ENCODE measurements around the gene NVL.
"Not testable (repeated sequence)": the region's sequence is repeated elsewhere in the genome, so short reads cannot be mapped to it uniquely, and the experiment has no call there.

The NVL gene

GRCh38 chr1:224353975-224354925 is 24.3 kb upstream of the NVL start:
- no peaks in the 10 kb centered on the region for H3K27me3 Mint-ChIP-seq (ENCODE audit: low read depth)
- H3K4me3 Mint-ChIP-seq, result peak overlapping the region in 1 of 3 experiments; percentile 67
- H3K9me3 Mint-ChIP-seq, result no peaks in the 10 kb centered on the region
- peaks cover 17% of the 10 kb centered on the region for H3K4me1 Mint-ChIP-seq
- peaks cover 6% of the 10 kb centered on the region for H3K36me3 Mint-ChIP-seq (ENCODE audit: low read depth)
- no peak for TF ChIP-seq CTCF (IDR thresholded peaks at IDR 0.05; ENCODE audit: unreplicated experiment in 3 of 3)
- peak overlapping the region in 1 of 3 experiments; percentile 21 for H3K27ac Mint-ChIP-seq

DNA sequence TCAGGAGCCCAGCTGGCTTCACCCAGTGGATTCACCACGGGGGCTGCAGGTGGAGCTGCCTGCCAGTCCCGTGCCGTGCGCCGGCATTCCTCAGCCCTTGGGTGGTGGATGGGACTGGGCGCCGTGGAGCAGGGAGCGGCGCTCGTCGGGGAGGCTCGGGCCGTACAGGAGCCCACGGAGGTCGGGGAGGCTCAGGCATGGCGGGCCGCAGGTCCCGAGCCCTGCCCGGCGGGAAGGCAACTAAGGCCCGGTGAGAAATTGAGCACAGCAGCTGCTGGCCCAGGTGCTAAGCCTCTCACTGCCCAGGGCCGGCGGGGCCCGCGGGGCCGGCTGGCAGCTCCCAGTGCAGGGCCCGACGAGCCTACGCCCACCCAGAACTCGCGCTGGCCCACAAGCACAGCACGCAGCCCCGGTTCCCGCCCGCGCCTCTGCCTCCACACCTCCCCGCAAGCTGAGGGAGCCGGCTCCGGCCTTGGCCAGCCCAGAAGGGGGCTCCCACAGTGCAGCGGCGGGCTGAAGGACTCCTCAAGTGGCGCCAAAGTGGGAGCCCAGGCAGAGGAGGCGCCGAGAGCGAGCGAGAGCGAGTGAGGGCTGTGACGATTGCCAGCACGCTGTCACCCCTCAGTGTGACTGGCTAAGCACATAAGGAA is 22.6 kb upstream of the NVL start:
- not testable (repeated sequence) for H3K4me3 Mint-ChIP-seq; H3K9me3 Mint-ChIP-seq; H3K27ac Mint-ChIP-seq; H3K36me3 Mint-ChIP-seq (ENCODE audit: low read depth); H3K4me1 Mint-ChIP-seq; H3K27me3 Mint-ChIP-seq (ENCODE audit: low read depth)

- H3K27me3 Mint-ChIP-seq (ENCODE audit: low read depth); H3K36me3 Mint-ChIP-seq (ENCODE audit: low read depth); H3K4me1 Mint-ChIP-seq; H3K9me3 Mint-ChIP-seq; H3K27ac Mint-ChIP-seq; H3K4me3 Mint-ChIP-seq: not testable (repeated sequence)
Observed at GRCh38 chr1:224349716-224350115, 19.7 kb upstream of the NVL start.

- TF ChIP-seq CTCF (IDR thresholded peaks at IDR 0.05; ENCODE audit: unreplicated experiment in 3 of 3), result no peak
- H3K36me3 Mint-ChIP-seq (ENCODE audit: low read depth), result no peaks in the 10 kb centered on the region
- peaks cover 16% of the 10 kb centered on the region for H3K9me3 Mint-ChIP-seq
- no peak overlapping the region for H3K4me3 Mint-ChIP-seq
- no peaks in the 10 kb centered on the region for H3K27me3 Mint-ChIP-seq (ENCODE audit: low read depth)
- H3K27ac Mint-ChIP-seq, result no peak overlapping the region
- no peaks in the 10 kb centered on the region for H3K4me1 Mint-ChIP-seq
Observed at GRCh38 chr1:224348137-224348536, 18.2 kb upstream of the NVL start.

DNA sequence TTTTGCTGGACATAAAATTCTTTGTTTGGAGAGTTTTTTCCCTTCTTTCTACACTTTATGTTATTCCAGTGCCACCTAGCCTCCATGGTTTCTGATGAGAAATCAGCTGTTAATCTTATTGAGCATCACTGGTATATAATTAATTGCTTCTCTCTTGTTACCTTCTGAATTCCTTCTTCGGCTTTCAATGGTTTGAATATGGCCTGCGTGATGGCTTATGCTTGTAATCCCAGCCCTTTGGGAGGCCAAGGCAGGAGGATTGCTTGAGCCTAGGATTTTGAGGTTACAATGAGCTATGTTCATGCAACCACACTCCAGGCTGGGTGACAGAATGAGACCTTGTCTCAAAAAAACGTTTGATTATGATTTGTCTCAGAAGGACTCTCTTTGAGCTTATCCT is 13.7 kb upstream of the NVL start:
- Mint-ChIP-seq H3K36me3 (ENCODE audit: low read depth) (peaks cover 4% of the 10 kb centered on the region), H3K27me3 (ENCODE audit: low read depth) (peaks cover 15% of the 10 kb centered on the region), H3K27ac (no peak overlapping the region), H3K4me1 (no peaks in the 10 kb centered on the region), H3K4me3 (no peak overlapping the region), H3K9me3 (peaks cover 27% of the 10 kb centered on the region)
- no peak for TF ChIP-seq CTCF (IDR thresholded peaks at IDR 0.05; ENCODE audit: unreplicated experiment in 3 of 3)

DNA sequence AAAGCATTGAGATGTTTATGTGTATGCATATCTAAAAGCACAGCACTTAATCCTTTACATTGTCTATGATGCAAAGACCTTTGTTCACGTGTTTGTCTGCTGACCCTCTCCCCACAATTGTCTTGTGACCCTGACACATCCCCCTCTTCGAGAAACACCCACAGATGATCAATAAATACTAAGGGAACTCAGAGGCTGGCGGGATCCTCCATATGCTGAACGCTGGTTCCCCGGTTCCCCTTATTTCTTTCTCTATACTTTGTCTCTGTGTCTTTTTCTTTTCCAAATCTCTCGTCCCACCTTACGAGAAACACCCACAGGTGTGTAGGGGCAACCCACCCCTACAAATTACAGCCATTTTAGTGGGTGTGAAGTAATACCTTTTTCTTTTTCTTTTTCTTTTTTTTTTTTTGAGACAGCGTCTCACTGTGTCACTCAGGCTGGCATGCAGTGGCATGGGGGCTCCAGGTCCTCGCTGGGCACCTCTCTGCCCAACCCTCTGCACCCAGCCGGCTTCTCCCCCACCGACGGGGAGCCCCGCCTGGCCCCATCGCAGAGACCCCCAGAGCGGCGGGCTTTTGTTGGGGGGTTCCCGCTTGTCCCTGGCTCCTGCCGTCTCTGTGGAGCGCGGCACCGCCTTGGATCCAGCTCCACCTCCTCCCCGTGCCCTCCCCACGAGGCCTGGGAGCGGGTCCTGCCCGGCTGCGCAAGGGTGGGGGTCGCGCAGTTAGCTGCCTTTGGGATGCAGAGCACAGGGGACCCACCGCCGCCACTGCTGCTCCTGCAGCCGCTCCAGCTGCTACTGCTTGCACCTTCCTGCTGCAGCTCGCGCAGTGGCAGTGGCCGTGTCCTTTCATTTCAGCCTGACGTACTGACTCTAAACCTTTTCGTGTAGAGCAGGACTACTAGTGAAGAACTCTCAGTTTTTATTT is 10.7 kb upstream of the NVL start:
- peaks cover 20% of the 10 kb centered on the region for H3K27me3 Mint-ChIP-seq (ENCODE audit: low read depth)
- peak overlapping the region in 1 of 3 experiments; percentile 68 for H3K27ac Mint-ChIP-seq
- H3K36me3 Mint-ChIP-seq (ENCODE audit: low read depth); H3K4me1 Mint-ChIP-seq: not testable (repeated sequence)
- H3K9me3 Mint-ChIP-seq, result peaks cover 21% of the 10 kb centered on the region
- peak overlapping the region in 2 of 3 experiments; percentile 23 to 50 for H3K4me3 Mint-ChIP-seq

All from nephron (organoid).